Measurements from ENCODE around the gene NOL4L. TPM values are rescaled to one million over a fixed set of nuclear protein-coding genes. Genes with fewer than 3 reads are reported as not detected.

NOL4L gene
- total RNA-seq, 1 experiment from 2014 or later, result 40.9 TPM

DNA sequence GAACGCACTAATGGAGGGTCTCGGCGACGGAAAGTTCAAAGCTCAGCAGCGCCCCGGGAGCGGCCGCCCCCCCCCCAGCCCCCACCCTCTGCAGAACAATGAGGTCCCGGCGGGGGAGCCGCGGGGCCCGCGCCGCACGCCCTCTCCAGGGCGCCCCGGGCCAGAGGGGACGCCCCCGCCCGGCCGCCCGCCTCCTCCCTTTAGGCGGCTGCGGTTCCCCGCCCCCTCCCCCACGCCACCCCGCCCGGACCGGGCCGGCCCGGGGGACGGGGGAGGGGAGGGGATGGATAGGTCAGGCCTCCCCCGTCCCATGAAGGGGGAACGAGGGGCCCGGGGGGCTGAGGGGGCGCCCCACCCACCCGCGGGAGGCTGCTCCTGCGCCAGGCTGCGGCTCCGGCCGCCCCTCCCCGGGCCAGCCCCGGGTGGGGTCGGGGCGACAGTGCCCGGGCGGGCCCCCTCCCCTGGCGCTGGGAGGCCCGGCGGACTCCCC is 1.5 kb downstream of the NOL4L start:
- Histone ChIP-seq H3K36me3 (ENCODE audit: low read depth) (no peaks in the 10 kb centered on the region), H3K9me2 (ENCODE audit: insufficient read depth) (no peaks in the 10 kb centered on the region), H4K20me1 (ENCODE audit: insufficient read depth) (0 out of 2 replicates have a peak, but pooled peaks cover 9% of the 10 kb centered on the region), H3K79me2 (ENCODE audit: low read depth) (peaks cover 11% of the 10 kb centered on the region; the same call in 1 of the 2 replicates), H3K27ac (no peak overlapping the region), H3F3A (ENCODE audit: insufficient read depth, low read depth) (peaks cover 35% of the 10 kb centered on the region), H3K27me3 (ENCODE audit: insufficient read depth, low read depth) (no peaks in the 10 kb centered on the region), H3K4me3 (peak overlapping the region; percentile 95; the same call in 1 of the 2 replicates), H3K4me1 (replicated peaks; ENCODE audit: insufficient read depth) (peaks cover 2% of the 10 kb centered on the region; the same call in 1 of the 2 replicates), H3K4me2 (peak overlapping the region; percentile 56; the same call in 1 of the 2 replicates), H2AFZ (no peak overlapping the region), H3K9me3 (ENCODE audit: insufficient read depth, low read depth) (no peaks in the 10 kb centered on the region)
- ChIA-PET POLR2A (ENCODE audit: unreplicated experiment) (interaction anchor here (0.6 kb wide), 1 partner anchor 46 kb away, joined by 3 read pairs; no protein-coding TSS in a partner anchor), CTCF (interaction anchor here (1.0 kb wide), 1 partner anchor 61 kb away, joined by 4 read pairs; no protein-coding TSS in a partner anchor)
- intact Hi-C loops (cut with micrococcal nuclease; ENCODE audit: unreplicated experiment), result loop anchor here (2.0 kb wide), 1 partner anchor 47 kb away; no protein-coding TSS in a partner anchor
- no TSS peak for BruUV-seq (replicated peaks)
- TF ChIP-seq EZH2 (IDR thresholded peaks at IDR 0.05; ENCODE audit: low read depth) (no peak), CTCF (conservative IDR thresholded peaks at IDR 0.05) (no peak)
- DNase-seq, result peak in 1 of 2 experiments; percentile 33

DNA sequence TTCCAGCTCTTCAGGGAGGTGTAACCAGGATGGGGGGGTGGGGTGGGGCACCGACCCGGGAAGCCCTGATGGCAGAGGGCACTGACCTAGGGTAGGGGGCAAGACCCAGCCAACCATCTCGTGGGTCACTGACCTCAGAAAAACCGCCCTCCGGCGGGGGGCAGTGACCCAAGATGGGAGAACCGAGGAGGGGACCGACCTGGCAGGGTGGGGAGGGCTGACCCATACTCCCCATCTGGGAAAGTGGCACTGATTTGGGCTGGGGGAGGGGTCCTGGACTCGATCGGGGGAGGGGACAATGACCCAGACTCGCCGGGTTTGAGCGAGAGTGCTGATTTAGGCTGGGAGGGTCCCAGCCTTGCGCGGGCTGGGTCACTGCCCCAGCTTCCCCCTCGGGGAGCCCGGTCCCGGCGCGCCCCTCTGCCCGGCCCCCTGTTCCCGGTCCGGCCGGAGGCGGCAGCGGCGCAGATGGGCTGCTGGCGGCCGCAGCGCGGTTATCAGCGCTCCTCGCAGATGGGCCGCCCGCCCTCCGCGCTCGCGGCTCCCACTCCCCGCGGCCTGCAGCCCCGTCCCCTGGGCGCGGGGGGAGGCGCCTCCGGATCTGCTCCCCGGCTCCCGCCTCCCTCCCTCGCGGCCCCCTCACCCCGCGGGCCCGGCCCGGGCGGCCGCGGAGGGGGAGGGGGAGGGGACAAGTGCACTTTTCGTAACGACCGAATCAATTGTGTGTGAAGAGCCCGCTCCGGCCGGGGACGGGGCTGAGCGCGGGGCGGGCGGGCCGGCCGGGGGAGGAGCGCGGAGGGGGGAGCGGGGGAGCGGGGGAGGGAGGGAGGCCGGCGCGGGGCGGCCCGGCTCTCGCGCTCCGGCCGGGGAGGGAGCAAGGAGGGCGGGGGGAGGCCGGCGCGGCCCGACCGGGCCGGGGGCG is 2.2 kb downstream of the NOL4L start:
- CTCF ChIA-PET, result interaction anchor here (1.0 kb wide), 1 partner anchor 61 kb away, joined by 4 read pairs; no protein-coding TSS in a partner anchor
- BruUV-seq (replicated peaks), result no TSS peak
- H3F3A ChIP-seq (ENCODE audit: insufficient read depth, low read depth), result peaks cover 39% of the 10 kb centered on the region
- H3K27me3 ChIP-seq (ENCODE audit: insufficient read depth, low read depth), result no peaks in the 10 kb centered on the region
- H3K27ac ChIP-seq, result no peak overlapping the region
- H3K4me2 ChIP-seq, result peak overlapping the region; percentile 67; the same call in 1 of the 2 replicates
- no peaks in the 10 kb centered on the region for H3K9me2 ChIP-seq (ENCODE audit: insufficient read depth)
- TF ChIP-seq CTCF (conservative IDR thresholded peaks at IDR 0.05) (no peak), EZH2 (IDR thresholded peaks at IDR 0.05; ENCODE audit: low read depth) (no peak)
- intact Hi-C loops (cut with micrococcal nuclease; ENCODE audit: unreplicated experiment), result no loop called here
- H2AFZ ChIP-seq, result no peak overlapping the region
- peak in 1 of 2 experiments; percentile 36 for DNase-seq
- peak overlapping the region; percentile 95; the same call in 1 of the 2 replicates for H3K4me3 ChIP-seq
- peaks cover 11% of the 10 kb centered on the region; the same call in 1 of the 2 replicates for H3K79me2 ChIP-seq (ENCODE audit: low read depth)
- POLR2A ChIA-PET (ENCODE audit: unreplicated experiment), result interaction anchor here (0.6 kb wide), 1 partner anchor 45 kb away, joined by 3 read pairs; no protein-coding TSS in a partner anchor
- H3K9me3 ChIP-seq (ENCODE audit: insufficient read depth, low read depth), result no peaks in the 10 kb centered on the region
- H3K36me3 ChIP-seq (ENCODE audit: low read depth), result no peaks in the 10 kb centered on the region
- H4K20me1 ChIP-seq (ENCODE audit: insufficient read depth), result 0 out of 2 replicates have a peak, but pooled peaks cover 9% of the 10 kb centered on the region
- H3K4me1 ChIP-seq (replicated peaks; ENCODE audit: insufficient read depth), result no peaks in the 10 kb centered on the region

DNA sequence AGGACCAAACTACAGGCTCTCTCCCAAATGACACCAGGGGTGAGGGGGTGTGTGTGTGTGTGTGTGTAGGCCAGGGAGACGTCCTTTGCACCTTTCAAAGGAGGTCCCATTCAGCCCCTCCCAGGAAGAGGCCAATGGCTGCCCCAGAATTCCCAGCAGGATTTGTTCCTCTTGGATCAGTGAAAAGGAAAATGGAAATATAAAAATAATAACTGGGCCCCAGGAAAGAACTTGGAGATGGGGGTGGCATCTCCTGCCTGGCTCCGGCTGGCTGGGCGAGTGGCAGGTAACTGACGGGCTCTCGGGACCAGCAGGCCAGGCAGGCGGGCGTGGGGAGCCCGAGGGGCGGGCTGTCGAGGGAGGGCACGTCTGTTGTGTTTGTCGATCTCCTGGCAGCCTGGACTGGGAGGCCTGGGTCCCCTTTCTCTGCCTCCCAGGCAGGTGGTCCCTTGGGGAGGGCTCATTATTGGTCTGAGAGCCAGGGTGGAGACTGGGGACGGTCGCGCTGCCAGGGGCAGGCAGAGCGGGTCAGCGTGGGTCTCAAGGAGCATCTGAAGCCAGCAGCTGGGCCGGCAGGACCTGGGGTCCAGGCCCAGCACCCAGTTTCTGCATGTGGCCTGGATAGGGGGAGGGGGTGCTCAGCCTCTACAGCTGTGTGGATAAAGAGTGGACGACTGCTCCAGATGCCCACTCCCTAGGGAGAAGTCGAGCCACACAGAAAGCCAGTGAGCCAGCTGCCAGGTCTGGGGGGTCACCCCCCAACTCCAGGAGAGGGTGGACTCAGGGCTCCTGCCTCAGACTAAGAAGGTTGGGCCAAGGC is 3.1 kb downstream of the NOL4L start:
- Histone ChIP-seq H3K36me3 (ENCODE audit: low read depth) (no peaks in the 10 kb centered on the region), H3K4me3 (no peak overlapping the region), H4K20me1 (ENCODE audit: insufficient read depth) (0 out of 2 replicates have a peak, but pooled peaks cover 9% of the 10 kb centered on the region), H3K9me3 (ENCODE audit: insufficient read depth, low read depth) (no peaks in the 10 kb centered on the region), H3K79me2 (ENCODE audit: low read depth) (peaks cover 11% of the 10 kb centered on the region; the same call in 1 of the 2 replicates), H3K27ac (no peak overlapping the region), H3K9me2 (ENCODE audit: insufficient read depth) (no peaks in the 10 kb centered on the region), H3K4me2 (no peak overlapping the region), H2AFZ (no peak overlapping the region), H3F3A (ENCODE audit: insufficient read depth, low read depth) (peaks cover 38% of the 10 kb centered on the region), H3K4me1 (replicated peaks; ENCODE audit: insufficient read depth) (no peaks in the 10 kb centered on the region), H3K27me3 (ENCODE audit: insufficient read depth, low read depth) (no peaks in the 10 kb centered on the region)
- POLR2A ChIA-PET (ENCODE audit: unreplicated experiment), result no interaction called here
- intact Hi-C loops (cut with micrococcal nuclease; ENCODE audit: unreplicated experiment), result no loop called here
- CTCF ChIA-PET, result no interaction called here
- no peak for DNase-seq
- TF ChIP-seq EZH2 (IDR thresholded peaks at IDR 0.05; ENCODE audit: low read depth), result no peak
- no peak for TF ChIP-seq CTCF (conservative IDR thresholded peaks at IDR 0.05)
- BruUV-seq (replicated peaks), result TSS peak; percentile 24
